CD4-positive, CD25-positive, alpha-beta regulatory T cell (primary cell): ENCODE measurements around the gene CDK5RAP2. TPM values are rescaled to one million over a fixed set of nuclear protein-coding genes. Genes with fewer than 3 reads are reported as not detected.

Experiments used
- ATAC-seq, 2 donors: fragments of 150-1000 bp; cut with Tn5 transposase; one replicate each; pipeline ENCODE4 v1.10.0; 2021; ENCODE audit warnings: low read depth in 2 of 2, moderate number of reproducible peaks in 2 of 2, moderate library complexity in 1 of 2
- DNase-seq, 3 donors: peaks; one replicate each; pipeline versions ENCODE4 v3.0.0 to v3.0.0-alpha.2; 2012 to 2022; ENCODE audit warnings: mixed read lengths in 1 of 3
- H3K27ac ChIP-seq: one replicate; pipeline ENCODE4 v1.7.0; 2013; ENCODE audit warnings: mild to moderate bottlenecking, low read length; ENCODE audit not compliant: insufficient read depth, poor library complexity, severe bottlenecking
- H3K27me3 ChIP-seq: one replicate; pipeline ENCODE4 v1.7.0; 2013; ENCODE audit warnings: low read length; ENCODE audit not compliant: control insufficient read depth, insufficient read depth
- H3K36me3 ChIP-seq: one replicate; pipeline ENCODE4 v1.7.0; 2013; ENCODE audit warnings: mild to moderate bottlenecking, low read length, moderate library complexity; ENCODE audit not compliant: control insufficient read depth, insufficient read depth
- H3K4me1 ChIP-seq: 2 replicates; pipeline ENCODE4 v1.7.0; 2013; ENCODE audit warnings: mild to moderate bottlenecking, low read length; ENCODE audit not compliant: insufficient read depth, control insufficient read depth, poor library complexity, severe bottlenecking
- H3K4me3 ChIP-seq: one replicate; pipeline ENCODE4 v1.7.0; 2013; ENCODE audit warnings: low read depth, mild to moderate bottlenecking, low read length, moderate library complexity
- H3K9me3 ChIP-seq, 2 experiments: 1 replicate in 1 of 2; 2 replicates in 1 of 2; pipeline ENCODE4 v1.7.0; 2013; ENCODE audit warnings: low read length in 2 of 2, mild to moderate bottlenecking in 1 of 2, moderate library complexity in 1 of 2; ENCODE audit not compliant: control insufficient read depth in 2 of 2
- H3K27ac Mint-ChIP-seq, 3 donors: one replicate each; pipeline ENCODE4 v1.8.0; 2020 to 2022; ENCODE audit warnings: mild to moderate bottlenecking in 3 of 3, mixed read lengths in 3 of 3, moderate library complexity in 2 of 3
- H3K27me3 Mint-ChIP-seq: one replicate; pipeline ENCODE4 v1.8.0; 2022; ENCODE audit warnings: mild to moderate bottlenecking, mixed read lengths
- H3K36me3 Mint-ChIP-seq: one replicate; pipeline ENCODE4 v1.8.0; 2020; ENCODE audit warnings: mixed read lengths
- H3K4me1 Mint-ChIP-seq, 4 donors: one replicate each; pipeline ENCODE4 v1.8.0; 2020 to 2022; ENCODE audit warnings: mixed read lengths in 4 of 4, mild to moderate bottlenecking in 1 of 4
- H3K4me3 Mint-ChIP-seq, 4 donors: one replicate each; pipeline ENCODE4 v1.8.0; 2020 to 2022; ENCODE audit warnings: mild to moderate bottlenecking in 4 of 4, mixed read lengths in 4 of 4, moderate library complexity in 3 of 4
- H3K9me3 Mint-ChIP-seq, 7 donors: one replicate each; pipeline ENCODE4 v1.8.0; 2020 to 2022; ENCODE audit warnings: mixed read lengths in 7 of 7, mild to moderate bottlenecking in 3 of 7, moderate library complexity in 2 of 7
- polyA plus RNA-seq, 4 donors: library from polyadenylated mRNA; unstranded; fragments of 300-500 nt; fragmentation: Illumina TruSeq; gene quantifications; one replicate each; pipeline ENCODE4 v1.2.3, GENCODE V29; 2021
- total RNA-seq: library from RNA; stranded (reverse); gene quantifications from one replicate; pipeline ENCODE4 v1.2.3, GENCODE V29; 2022

CDK5RAP2 gene
- total and polyA plus RNA-seq, 5 donors from 2014 or later, result 14.6 to 64.5 (median 16.9) TPM

- peaks cover 5% of the 10 kb centered on the region for H3K27me3 Mint-ChIP-seq
- peaks cover 7% of the 10 kb centered on the region for H3K36me3 Mint-ChIP-seq
These were observed 214.6 kb downstream of the CDK5RAP2 start for GRCh38 chr9:120365386-120365785.

GRCh38 chr9:120363697-120364096 is 216.3 kb downstream of the CDK5RAP2 start:
- no peaks in the 10 kb centered on the region for H3K36me3 ChIP-seq
- no peak overlapping the region for H3K27ac ChIP-seq
- Mint-ChIP-seq H3K27me3 (peaks cover 5% of the 10 kb centered on the region), H3K4me3 (no peak overlapping the region), H3K36me3 (peaks cover 7% of the 10 kb centered on the region), H3K9me3 (peaks cover 0 to 4% (median 2%) of the 10 kb centered on the region in 7 donors), H3K27ac (no peak overlapping the region), H3K4me1 (no peaks in the 10 kb centered on the region)
- no peak for DNase-seq
- H3K9me3 ChIP-seq, result no peaks in the 10 kb centered on the region
- ATAC-seq, result no peak
- H3K4me3 ChIP-seq, result no peak overlapping the region
- H3K27me3 ChIP-seq, result no peaks in the 10 kb centered on the region
- H3K4me1 ChIP-seq, result no peaks in the 10 kb centered on the region

More at GRCh38 chr9:120365386-120365785, 214.6 kb downstream of the CDK5RAP2 start:
- Histone ChIP-seq H3K27me3 (no peaks in the 10 kb centered on the region), H3K9me3 (no peaks in the 10 kb centered on the region), H3K4me1 (no peaks in the 10 kb centered on the region), H3K36me3 (no peaks in the 10 kb centered on the region), H3K27ac (no peak overlapping the region), H3K4me3 (no peak overlapping the region)
- H3K4me3 Mint-ChIP-seq, result no peak overlapping the region
- H3K27ac Mint-ChIP-seq, result no peak overlapping the region
- H3K4me1 Mint-ChIP-seq, result no peaks in the 10 kb centered on the region
- peaks cover 0 to 6% (median 2%) of the 10 kb centered on the region in 7 donors for H3K9me3 Mint-ChIP-seq
- ATAC-seq (no peak), DNase-seq (no peak)

GRCh38 chr9:120362446-120362845 is 217.5 kb downstream of the CDK5RAP2 start:
- Mint-ChIP-seq H3K9me3 (peaks cover 0 to 4% (median 0%) of the 10 kb centered on the region in 7 donors), H3K27ac (no peak overlapping the region), H3K4me1 (no peaks in the 10 kb centered on the region), H3K4me3 (no peak overlapping the region), H3K27me3 (peaks cover 5% of the 10 kb centered on the region), H3K36me3 (peaks cover 11% of the 10 kb centered on the region)
- Histone ChIP-seq H3K4me1 (no peaks in the 10 kb centered on the region), H3K9me3 (no peaks in the 10 kb centered on the region), H3K4me3 (no peak overlapping the region), H3K27ac (no peak overlapping the region), H3K27me3 (no peaks in the 10 kb centered on the region), H3K36me3 (no peaks in the 10 kb centered on the region)
- ATAC-seq, result no peak
- DNase-seq, result no peak

GRCh38 chr9:120361551-120361950 is 218.4 kb downstream of the CDK5RAP2 start:
- H3K9me3 Mint-ChIP-seq, result peaks cover 0 to 4% (median 0%) of the 10 kb centered on the region in 7 donors
- no peak for ATAC-seq
- peaks cover 11% of the 10 kb centered on the region for H3K36me3 Mint-ChIP-seq

GRCh38 chr9:120360510-120360909 is 219.5 kb downstream of the CDK5RAP2 start:
- Histone ChIP-seq H3K9me3 (no peaks in the 10 kb centered on the region), H3K4me1 (no peaks in the 10 kb centered on the region), H3K27me3 (no peaks in the 10 kb centered on the region), H3K4me3 (no peak overlapping the region), H3K36me3 (no peaks in the 10 kb centered on the region), H3K27ac (no peak overlapping the region)
- Mint-ChIP-seq H3K9me3 (peaks cover 0 to 4% (median 0%) of the 10 kb centered on the region in 7 donors), H3K27ac (no peak overlapping the region), H3K36me3 (peaks cover 17% of the 10 kb centered on the region), H3K4me1 (no peaks in the 10 kb centered on the region), H3K27me3 (peaks cover 5% of the 10 kb centered on the region), H3K4me3 (no peak overlapping the region)
- DNase-seq (no peak), ATAC-seq (no peak)

More at GRCh38 chr9:120361551-120361950, 218.4 kb downstream of the CDK5RAP2 start:
- H3K27me3 Mint-ChIP-seq, result peaks cover 5% of the 10 kb centered on the region
- Histone ChIP-seq H3K9me3 (no peaks in the 10 kb centered on the region), H3K27ac (no peak overlapping the region), H3K4me3 (no peak overlapping the region), H3K27me3 (no peaks in the 10 kb centered on the region), H3K4me1 (no peaks in the 10 kb centered on the region), H3K36me3 (no peaks in the 10 kb centered on the region)
- no peak for DNase-seq
- no peak overlapping the region for H3K4me3 Mint-ChIP-seq
- no peak overlapping the region for H3K27ac Mint-ChIP-seq
- H3K4me1 Mint-ChIP-seq, result no peaks in the 10 kb centered on the region

GRCh38 chr9:120360046-120360445 is 219.9 kb downstream of the CDK5RAP2 start:
- ATAC-seq, result no peak
- H3K27me3 ChIP-seq, result no peaks in the 10 kb centered on the region
- no peaks in the 10 kb centered on the region for H3K4me1 Mint-ChIP-seq
- H3K9me3 ChIP-seq, result no peaks in the 10 kb centered on the region
- H3K36me3 ChIP-seq, result no peaks in the 10 kb centered on the region
- H3K4me3 Mint-ChIP-seq, result no peak overlapping the region
- H3K9me3 Mint-ChIP-seq, result peaks cover 0 to 4% (median 0%) of the 10 kb centered on the region in 7 donors
- H3K4me1 ChIP-seq, result no peaks in the 10 kb centered on the region
- H3K27ac ChIP-seq, result no peak overlapping the region
- H3K4me3 ChIP-seq, result no peak overlapping the region
- no peak for DNase-seq
- H3K36me3 Mint-ChIP-seq, result peaks cover 12% of the 10 kb centered on the region
- no peak overlapping the region for H3K27ac Mint-ChIP-seq
- peaks cover 5% of the 10 kb centered on the region for H3K27me3 Mint-ChIP-seq

- peaks cover 9% of the 10 kb centered on the region for H3K36me3 Mint-ChIP-seq
- Histone ChIP-seq H3K9me3 (no peaks in the 10 kb centered on the region), H3K4me1 (no peaks in the 10 kb centered on the region), H3K4me3 (no peak overlapping the region), H3K27ac (no peak overlapping the region), H3K27me3 (no peaks in the 10 kb centered on the region), H3K36me3 (no peaks in the 10 kb centered on the region)
- H3K27ac Mint-ChIP-seq, result no peak overlapping the region
- H3K9me3 Mint-ChIP-seq, result peaks cover 0 to 1% (median 0%) of the 10 kb centered on the region in 7 donors
- ATAC-seq (no peak), DNase-seq (no peak)
- peaks cover 5% of the 10 kb centered on the region for H3K27me3 Mint-ChIP-seq
- no peak overlapping the region for H3K4me3 Mint-ChIP-seq
- H3K4me1 Mint-ChIP-seq, result no peaks in the 10 kb centered on the region
These were observed 221.1 kb downstream of the CDK5RAP2 start for GRCh38 chr9:120358877-120359276.

- H3K9me3 Mint-ChIP-seq, result no peaks in the 10 kb centered on the region
- Histone ChIP-seq H3K27me3 (no peaks in the 10 kb centered on the region), H3K9me3 (no peaks in the 10 kb centered on the region), H3K4me3 (no peak overlapping the region), H3K4me1 (no peaks in the 10 kb centered on the region), H3K27ac (no peak overlapping the region), H3K36me3 (no peaks in the 10 kb centered on the region)
- no peaks in the 10 kb centered on the region for H3K4me1 Mint-ChIP-seq
- H3K36me3 Mint-ChIP-seq, result peaks cover 9% of the 10 kb centered on the region
- H3K27ac Mint-ChIP-seq, result no peak overlapping the region
- H3K4me3 Mint-ChIP-seq, result no peak overlapping the region
- no peaks in the 10 kb centered on the region for H3K27me3 Mint-ChIP-seq
- DNase-seq, result no peak
- ATAC-seq, result no peak
These were observed 226.5 kb downstream of the CDK5RAP2 start for GRCh38 chr9:120353506-120353905.
